NCI-H69 (cell line): ENCODE measurements around the gene SMG9.
"Not testable (repeated sequence)": the region's sequence is repeated elsewhere in the genome, so short reads cannot be mapped to it uniquely, and the experiment has no call there.

Experiments used
- DNase-seq: peaks from one replicate; lab custom pipeline; 2025; lab: John Stamatoyannopoulos, UW

The SMG9 gene

DNA sequence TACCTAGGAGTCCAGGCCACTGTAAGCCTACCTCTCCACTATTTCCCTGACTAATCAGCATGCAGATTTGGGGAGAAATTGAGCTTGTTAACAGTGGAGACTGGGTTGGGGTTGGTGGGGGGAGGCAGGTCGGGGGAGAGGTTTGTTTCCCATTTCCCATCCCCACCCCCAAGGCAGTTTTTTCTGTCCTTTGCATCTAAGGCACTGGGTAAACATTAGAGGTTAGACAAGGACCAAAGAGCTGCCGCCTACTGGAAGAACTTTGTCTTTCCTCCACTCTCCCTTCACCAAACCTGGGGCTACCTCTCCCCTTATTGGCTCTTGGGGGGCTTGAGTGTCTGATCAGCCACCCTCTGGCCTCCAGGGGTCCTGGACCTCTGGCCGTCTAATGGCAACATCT is 25.1 kb upstream of the SMG9 start:
- DNase-seq: peak; percentile 37

DNA sequence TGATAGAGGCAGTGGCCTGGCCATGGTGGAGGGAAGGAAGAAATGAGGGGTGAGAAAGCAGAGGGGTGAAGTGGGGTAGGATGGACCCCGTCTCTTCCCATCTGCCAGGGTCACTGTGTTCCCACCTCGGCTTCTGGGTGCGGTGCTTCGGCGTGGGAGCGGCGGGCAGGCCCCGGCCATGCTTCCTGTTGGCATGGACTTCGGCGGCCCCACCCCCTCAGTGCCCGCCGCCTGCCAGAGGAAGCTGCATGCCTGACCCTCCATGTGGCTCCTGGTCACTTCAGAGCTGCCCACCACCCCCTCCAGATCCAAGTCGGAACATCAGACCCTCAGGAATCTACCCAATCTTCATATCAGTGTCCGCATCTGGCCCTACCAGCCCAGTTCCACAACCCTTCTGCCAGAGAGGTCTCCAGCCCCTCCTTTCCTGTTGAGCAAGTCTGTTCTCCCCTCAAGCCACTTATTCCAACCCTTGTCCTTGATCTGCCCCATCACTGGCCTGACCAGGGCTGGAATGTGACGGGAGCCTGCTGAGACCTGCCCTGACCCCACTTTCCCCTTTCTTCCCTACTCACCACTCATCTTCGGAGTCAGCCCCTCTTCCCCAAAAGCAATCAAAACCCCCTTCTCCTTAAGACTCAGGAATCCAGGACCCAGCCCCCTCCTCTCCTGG is 24.5 kb upstream of the SMG9 start:
- no peak for DNase-seq

GRCh38 chr19:43778651-43779050 is 23.9 kb upstream of the SMG9 start:
- peak; percentile 96 for DNase-seq

DNA sequence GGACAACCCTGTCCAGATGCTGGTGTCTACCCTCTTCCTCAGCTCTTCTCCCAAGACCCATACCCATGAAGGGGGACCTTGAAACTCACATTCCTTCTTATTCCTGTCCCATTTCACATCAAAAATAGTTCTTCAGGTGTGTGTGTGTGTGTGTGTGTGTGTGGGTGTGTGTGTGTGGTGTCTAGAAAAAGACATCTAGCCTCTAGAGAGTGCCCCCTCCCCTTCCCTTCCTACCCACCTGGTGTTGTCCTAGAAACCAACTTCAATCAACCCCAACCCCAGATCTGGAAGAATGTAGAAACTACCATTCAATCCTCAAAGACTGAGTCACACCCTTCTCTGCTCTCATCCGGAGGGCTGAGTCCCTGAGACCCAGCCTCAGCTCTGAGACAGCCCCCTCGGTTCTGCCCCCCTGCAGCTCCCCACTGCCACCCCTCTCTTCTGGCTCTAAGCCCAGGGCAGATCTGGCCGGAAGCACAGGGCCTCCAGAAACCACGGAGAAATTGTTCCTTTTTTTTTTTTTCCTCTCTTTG is 22.5 kb upstream of the SMG9 start:
- DNase-seq: peak; percentile 71

DNA sequence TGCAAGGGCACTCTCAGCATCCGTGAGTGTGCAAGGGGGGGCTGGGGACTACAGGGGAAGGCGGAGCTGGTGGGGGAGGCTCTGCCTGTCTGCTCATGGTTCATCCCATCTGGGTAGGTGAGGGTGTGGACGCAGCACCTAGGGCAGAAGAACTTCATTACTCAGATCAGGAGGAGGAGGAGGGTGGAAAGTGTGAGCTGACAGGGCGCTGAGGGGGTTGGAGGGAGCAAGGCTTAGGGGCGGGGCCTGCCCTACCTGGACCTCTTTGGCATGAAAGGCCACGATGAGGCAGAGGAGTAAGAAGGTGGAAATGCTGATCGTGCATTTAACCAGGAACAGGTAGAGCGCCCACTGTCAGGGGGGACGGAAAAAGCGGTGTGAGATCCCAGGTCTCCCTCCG is 21.5 kb upstream of the SMG9 start:
- DNase-seq: no peak

DNA sequence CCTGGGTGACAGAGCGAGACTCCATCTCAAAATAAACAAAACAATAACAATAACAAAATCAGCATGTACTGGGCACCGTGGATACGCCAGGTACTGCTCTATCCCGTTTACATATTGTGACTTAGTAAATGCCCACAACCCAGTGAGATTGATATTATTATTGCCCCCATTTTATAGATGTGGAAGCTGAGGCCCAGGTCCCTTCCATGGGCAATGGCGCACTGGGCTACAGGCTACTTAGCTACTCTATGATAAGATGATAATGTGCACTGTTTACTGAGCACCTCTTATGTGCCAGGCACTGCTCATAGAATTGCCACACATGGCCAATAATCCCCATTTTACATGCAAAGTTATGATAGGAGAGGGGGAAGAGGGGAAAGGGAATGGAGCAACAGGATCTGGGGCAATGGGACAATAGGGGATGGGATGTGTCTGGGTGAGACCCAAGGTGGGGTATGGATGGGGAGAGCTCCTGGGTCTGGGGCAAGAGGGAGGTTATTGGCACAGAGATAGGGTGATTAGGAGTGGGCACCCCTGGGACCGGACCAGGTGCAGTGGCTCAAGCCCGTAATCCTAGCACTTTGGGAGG is 20.6 kb upstream of the SMG9 start:
- no peak for DNase-seq

- DNase-seq: not testable (repeated sequence)
These were observed 20.1 kb upstream of the SMG9 start for GRCh38 chr19:43774940-43775258.

GRCh38 chr19:43774103-43774939 is 19.6 kb upstream of the SMG9 start:
- no peak for DNase-seq

DNA sequence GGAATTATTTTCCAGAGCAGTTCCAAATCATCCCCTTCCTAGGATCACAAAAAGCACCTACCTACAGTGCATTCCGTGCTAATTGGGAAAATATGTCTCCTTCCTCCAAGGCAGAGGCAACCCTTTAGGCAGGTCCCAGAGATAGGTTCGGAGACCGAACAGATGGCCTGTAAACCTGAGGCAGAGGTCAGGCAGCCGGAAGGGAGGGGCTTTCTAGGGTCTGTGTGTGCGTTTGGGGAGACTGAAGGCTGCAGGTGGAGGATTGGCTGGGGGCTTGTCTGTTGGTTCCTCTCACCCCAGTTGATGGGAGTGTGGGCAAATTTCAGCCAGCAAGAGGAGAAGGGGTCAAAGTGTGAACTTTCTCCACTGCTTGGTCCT is 19.0 kb upstream of the SMG9 start:
- no peak for DNase-seq

DNA sequence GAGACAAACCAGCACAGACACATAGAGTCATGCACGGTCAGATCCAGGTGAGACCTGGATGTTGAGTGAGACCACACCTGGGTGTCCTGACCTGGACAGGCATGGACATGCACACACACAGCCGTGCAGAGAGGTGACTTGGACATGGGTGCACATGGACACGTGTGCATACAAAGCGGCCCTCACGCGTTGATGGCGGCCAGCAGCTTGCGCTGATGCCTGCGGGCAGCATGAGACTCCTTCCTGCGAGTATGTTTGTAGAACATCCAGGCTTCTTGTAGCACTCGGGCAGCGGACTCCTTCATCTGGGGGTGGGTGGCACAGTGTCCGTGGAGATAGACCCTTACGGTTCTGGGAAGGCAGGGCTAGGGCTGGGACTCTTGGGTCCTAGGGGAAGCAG is 14.5 kb upstream of the SMG9 start:
- no peak for DNase-seq

- no peak for DNase-seq
These were observed 13.7 kb upstream of the SMG9 start for GRCh38 chr19:43768273-43769050.

DNA sequence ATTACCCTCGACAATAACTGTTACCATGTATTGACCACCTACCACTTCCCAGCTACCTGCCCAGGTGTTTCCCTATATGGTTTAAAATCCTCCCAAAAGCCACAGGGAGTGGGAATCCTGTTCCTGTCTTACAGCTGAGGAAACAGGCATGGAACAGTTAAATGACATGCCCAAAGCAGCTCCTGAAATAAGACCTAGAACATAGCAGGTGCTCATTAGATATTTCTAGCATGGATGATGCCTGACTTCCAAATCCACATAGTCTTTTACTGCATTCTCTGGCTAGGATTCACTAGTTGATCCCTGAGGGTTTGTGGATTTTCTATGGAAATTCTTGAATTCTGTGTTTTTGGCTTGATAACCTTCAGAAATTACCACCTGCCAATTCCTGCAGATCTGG is 13.1 kb upstream of the SMG9 start:
- DNase-seq: no peak

GRCh38 chr19:43767316-43767715 is 12.6 kb upstream of the SMG9 start:
- no peak for DNase-seq

- DNase-seq: no peak
These were observed 11.9 kb upstream of the SMG9 start for GRCh38 chr19:43766755-43767043.

- DNase-seq: no peak
These were observed 10.5 kb upstream of the SMG9 start for GRCh38 chr19:43765109-43765876.

DNA sequence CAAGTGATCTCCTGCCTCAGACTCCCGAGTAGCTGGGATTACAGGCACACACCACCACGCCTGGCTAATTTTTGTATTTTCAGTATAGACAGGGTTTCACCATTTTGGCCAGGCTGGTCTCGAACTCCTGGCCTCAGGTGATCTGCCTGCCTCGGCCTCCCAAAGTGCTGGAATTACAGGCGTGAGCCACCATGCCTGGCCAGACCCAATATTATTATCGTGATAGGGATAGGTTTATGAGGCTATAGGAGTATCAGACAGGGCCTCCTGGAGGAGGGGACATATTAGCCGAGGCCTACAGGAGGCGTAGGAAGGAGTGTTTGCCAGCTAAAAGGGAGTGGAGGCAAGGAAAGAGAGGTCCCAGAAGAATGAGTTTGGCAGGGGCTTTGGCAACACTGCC is 9.9 kb upstream of the SMG9 start:
- DNase-seq: not testable (repeated sequence)

GRCh38 chr19:43763473-43763939 is 8.7 kb upstream of the SMG9 start:
- DNase-seq: no peak

DNA sequence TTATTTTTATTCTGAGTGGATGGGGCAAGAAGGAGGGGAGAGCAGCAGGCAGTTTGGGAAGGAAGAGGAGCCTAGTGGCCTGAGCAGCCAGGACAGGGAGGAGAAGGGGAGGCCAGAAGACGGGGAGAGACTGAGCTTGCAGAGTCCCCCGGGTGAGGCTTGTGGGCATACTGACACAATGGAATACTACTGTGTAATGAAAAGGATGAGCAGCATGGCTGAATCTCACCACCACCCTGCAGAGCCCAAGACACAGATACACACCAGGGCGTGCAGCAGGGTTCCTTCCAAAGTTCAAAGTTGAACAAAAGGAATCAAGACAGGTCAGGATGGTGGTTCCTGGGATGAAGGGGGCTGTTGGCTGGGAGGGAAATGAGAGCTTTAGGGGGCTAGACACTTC is 8.1 kb upstream of the SMG9 start:
- DNase-seq: no peak

DNA sequence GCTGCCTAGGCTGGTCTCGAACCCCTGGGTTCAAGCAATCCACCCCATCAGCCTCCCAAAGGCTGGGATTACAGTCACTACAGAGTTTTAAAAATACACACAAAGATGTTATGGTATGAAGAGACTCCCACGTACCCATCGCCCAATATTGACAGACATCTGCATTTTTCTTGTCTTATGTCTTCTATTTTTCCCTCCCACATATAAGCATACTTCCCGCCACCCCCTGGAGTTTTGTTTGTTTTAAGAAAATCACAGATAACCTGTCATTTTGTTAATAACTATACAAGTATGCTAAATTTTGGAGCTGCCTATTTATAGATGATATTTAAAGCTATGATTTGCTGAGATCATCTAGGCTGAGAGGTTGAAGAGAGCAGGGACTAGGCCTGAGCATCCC is 6.2 kb upstream of the SMG9 start:
- DNase-seq: no peak

GRCh38 chr19:43759515-43759914 is 4.8 kb upstream of the SMG9 start:
- peak; percentile 15 for DNase-seq

DNA sequence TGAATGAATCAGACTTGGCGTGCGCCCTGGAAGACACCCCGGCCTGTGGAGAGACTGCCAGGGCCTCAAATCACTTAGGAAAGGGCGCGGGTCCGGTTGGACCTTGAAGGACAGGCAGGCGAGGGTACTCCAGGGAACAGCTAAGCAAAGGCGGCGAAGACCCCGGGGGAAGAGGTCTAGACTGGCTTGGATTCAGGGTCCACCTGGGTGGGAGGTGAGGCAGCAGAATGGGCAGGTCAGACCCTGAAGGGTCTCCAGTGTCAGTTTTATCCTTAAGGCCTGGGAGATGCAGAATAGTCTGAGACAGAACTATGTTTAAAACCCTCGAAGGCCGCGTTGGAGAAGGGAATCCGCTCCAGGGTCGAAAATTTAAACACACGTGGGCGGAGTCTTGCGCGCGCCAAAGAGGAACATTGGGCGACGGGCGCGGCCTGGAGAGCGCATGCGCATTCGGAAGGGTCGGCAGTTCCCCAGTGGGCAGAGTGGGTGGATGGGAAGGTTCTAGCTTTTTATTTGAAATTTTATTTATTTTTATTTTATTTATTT is 567 bp upstream of the SMG9 start:
- peak; percentile 91 for DNase-seq

DNA sequence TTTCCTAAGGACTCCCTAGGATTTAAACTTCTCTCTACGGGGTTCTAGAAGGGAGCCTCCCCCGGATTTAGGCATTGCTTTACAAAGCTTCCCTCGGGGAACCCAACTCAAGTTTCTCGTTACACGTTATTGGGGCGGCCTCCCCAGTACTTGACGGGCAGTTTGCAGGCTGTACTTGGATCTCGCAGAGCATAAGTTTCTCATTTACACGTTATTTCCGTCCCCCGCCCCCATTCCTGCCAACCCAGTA is 584 bp downstream of the SMG9 start:
- no peak for DNase-seq
